Mesenchymal stem cell (in vitro differentiated cells and primary cell): ENCODE results near the gene ETS2.

ENCODE experiments used
- DNase-seq: peaks from one replicate; pipeline ENCODE4 v3.0.0-alpha.2; 2013
- H2AFZ ChIP-seq: one replicate; pipeline ENCODE4 v1.6.1; 2013; ENCODE audit warnings: low read depth, mild to moderate bottlenecking, control low read depth, inconsistent platforms, low read length, moderate library complexity
- H2AK5ac ChIP-seq: 2 replicates; pipeline ENCODE4 v1.6.1; 2013; ENCODE audit warnings: low read length, moderate library complexity, mild to moderate bottlenecking, inconsistent platforms; ENCODE audit not compliant: severe bottlenecking
- H2BK120ac ChIP-seq: one replicate; pipeline ENCODE4 v1.6.1; 2013; ENCODE audit warnings: low read depth, mild to moderate bottlenecking, inconsistent platforms, low read length, moderate library complexity
- H2BK12ac ChIP-seq, 2 experiments: one replicate each; pipeline ENCODE4 v1.6.1; 2013; ENCODE audit warnings: inconsistent platforms in 2 of 2, low read length in 2 of 2, mild to moderate bottlenecking in 2 of 2, moderate library complexity in 2 of 2, control low read depth in 1 of 2
- H2BK15ac ChIP-seq: one replicate; pipeline ENCODE4 v1.6.1; 2013; ENCODE audit warnings: mild to moderate bottlenecking, low read depth, inconsistent platforms; ENCODE audit not compliant: poor library complexity, severe bottlenecking
- H2BK5ac ChIP-seq: 2 replicates; pipeline ENCODE4 v1.6.1; 2013; ENCODE audit warnings: low read depth, mild to moderate bottlenecking, low read length, control low read depth, inconsistent platforms; ENCODE audit not compliant: poor library complexity, severe bottlenecking
- H3K14ac ChIP-seq, 2 experiments: one replicate each; pipeline ENCODE4 v1.6.1; 2013; ENCODE audit warnings: inconsistent platforms in 2 of 2, low read length in 2 of 2, control low read depth in 1 of 2, mild to moderate bottlenecking in 1 of 2, moderate library complexity in 1 of 2
- H3K18ac ChIP-seq, 2 experiments: one replicate each; pipeline ENCODE4 v1.6.1; 2013; ENCODE audit warnings: inconsistent platforms in 2 of 2, low read length in 2 of 2, control low read depth in 1 of 2, low read depth in 1 of 2, mild to moderate bottlenecking in 1 of 2
- H3K23ac ChIP-seq, 2 experiments: one replicate each; pipeline ENCODE4 v1.6.1; 2013; ENCODE audit warnings: inconsistent platforms in 2 of 2, low read length in 2 of 2, mild to moderate bottlenecking in 2 of 2, moderate library complexity in 2 of 2, control low read depth in 1 of 2
- H3K27ac ChIP-seq: 2 replicates; pipeline ENCODE4 v1.5.1; 2013; ENCODE audit warnings: mild to moderate bottlenecking, moderate library complexity, low read length, control low read depth, inconsistent platforms; ENCODE audit not compliant: poor library complexity, severe bottlenecking
- H3K27me3 ChIP-seq, 2 experiments: 2 replicates each; pipeline versions ENCODE4 v1.6.1 to v1.7.0; 2013; ENCODE audit warnings: low read length in 2 of 2, mild to moderate bottlenecking in 2 of 2, moderate library complexity in 2 of 2, control low read depth in 1 of 2, inconsistent platforms in 1 of 2; ENCODE audit not compliant: control insufficient read depth in 1 of 2, insufficient read depth in 1 of 2
- H3K36me3 ChIP-seq, 2 experiments: 2 replicates each; pipeline versions ENCODE4 v1.6.1 to v1.7.0; 2013; ENCODE audit warnings: low read length in 2 of 2, control low read depth in 1 of 2, inconsistent platforms in 1 of 2, low read depth in 1 of 2, mild to moderate bottlenecking in 1 of 2; ENCODE audit not compliant: insufficient read depth in 2 of 2, control insufficient read depth in 1 of 2
- H3K4ac ChIP-seq, 2 experiments: one replicate each; pipeline ENCODE4 v1.6.1; 2013; ENCODE audit warnings: inconsistent platforms in 2 of 2, low read length in 2 of 2, mild to moderate bottlenecking in 2 of 2, moderate library complexity in 2 of 2, control low read depth in 1 of 2, low read depth in 1 of 2
- H3K4me1 ChIP-seq: 2 replicates; pipeline ENCODE4 v1.6.1; 2013; ENCODE audit warnings: low read depth, low read length, control low read depth; ENCODE audit not compliant: control insufficient read depth, insufficient read depth
- H3K4me2 ChIP-seq: 2 replicates; pipeline ENCODE4 v1.6.1; 2013; ENCODE audit warnings: low read length, mild to moderate bottlenecking, inconsistent platforms; ENCODE audit not compliant: poor library complexity, severe bottlenecking
- H3K4me3 ChIP-seq, 2 experiments: 2 replicates each; pipeline versions ENCODE4 v1.5.1 to v1.7.0; 2013; ENCODE audit warnings: low read length in 2 of 2, mild to moderate bottlenecking in 2 of 2, control low read depth in 1 of 2, low read depth in 1 of 2; ENCODE audit not compliant: insufficient read depth in 1 of 2
- H3K79me1 ChIP-seq: replicated peaks from 2 replicates; pipeline ENCODE4 v1.6.1; 2013; ENCODE audit warnings: mild to moderate bottlenecking, control low read depth, low read length, inconsistent platforms; ENCODE audit not compliant: poor library complexity, severe bottlenecking
- H3K9ac ChIP-seq: 2 replicates; pipeline ENCODE4 v1.7.0; 2013; ENCODE audit warnings: mild to moderate bottlenecking, low read length, moderate library complexity
- H3K9me3 ChIP-seq: 2 replicates; pipeline ENCODE4 v1.7.0; 2013; ENCODE audit warnings: mild to moderate bottlenecking, low read length; ENCODE audit not compliant: control insufficient read depth
- H4K8ac ChIP-seq: one replicate; pipeline ENCODE4 v1.6.1; 2013; ENCODE audit warnings: inconsistent platforms, mild to moderate bottlenecking, low read length, moderate library complexity
- H4K91ac ChIP-seq: one replicate; pipeline ENCODE4 v1.6.1; 2013; ENCODE audit warnings: mild to moderate bottlenecking, low read length, inconsistent platforms
- WGBS: methylation state at CpG from one replicate; pipeline ENCODE4 v1.1.7; 2013; ENCODE audit warnings: mixed read lengths; 5-methylcytosine and 5-hydroxymethylcytosine counted together

Gene ETS2

GRCh38 chr21:38807986-38808385 lies 2.3 kb downstream of the ETS2 start:
- WGBS = 65% methylated on average over 5 of the region's 5 CpGs
- no peak overlapping the region for H3K4me2 ChIP-seq

GRCh38 chr21:38809198-38809878 lies 3.6 kb downstream of the ETS2 start:
- no peak overlapping the region for H2BK120ac ChIP-seq
- peaks cover 13% of the 10 kb centered on the region for H3K4me1 ChIP-seq
- no peaks in the 10 kb centered on the region for H3K27me3 ChIP-seq
- no peak overlapping the region for H3K9ac ChIP-seq
- no peak overlapping the region for H3K23ac ChIP-seq
- H2AFZ ChIP-seq = no peak overlapping the region
- no peak overlapping the region for H3K4me3 ChIP-seq
- H2BK12ac ChIP-seq = no peak overlapping the region
- no peak overlapping the region for H3K27ac ChIP-seq
- H3K4me2 ChIP-seq = no peak overlapping the region
- H2AK5ac ChIP-seq = no peak overlapping the region
- no peak overlapping the region for H4K8ac ChIP-seq
- no peak overlapping the region for H3K4ac ChIP-seq
- H4K91ac ChIP-seq = no peak overlapping the region
- peaks cover 9 to 25% of the 10 kb centered on the region in 2 experiments for H3K36me3 ChIP-seq
- H2BK5ac ChIP-seq = no peak overlapping the region
- no peak overlapping the region for H3K14ac ChIP-seq
- WGBS = 70% methylated on average over 2 of the region's 2 CpGs
- peak overlapping the region; percentile 35 to 48 for H3K18ac ChIP-seq
- no peak overlapping the region for H2BK15ac ChIP-seq
- DNase-seq = no peak
- no peaks in the 10 kb centered on the region for H3K9me3 ChIP-seq
- H3K79me1 ChIP-seq = peaks cover 18% of the 10 kb centered on the region

More at GRCh38 chr21:38807986-38808385, 2.3 kb downstream of the ETS2 start:
- peaks cover 19% of the 10 kb centered on the region for H3K4me1 ChIP-seq
- H3K4me3 ChIP-seq = peak overlapping the region in 1 of 2 experiments; percentile 84
- H3K18ac ChIP-seq = peak overlapping the region; percentile 51 to 60
- H2BK15ac ChIP-seq = no peak overlapping the region
- peak overlapping the region; percentile 46 to 47 for H2BK12ac ChIP-seq
- DNase-seq = peak; percentile 54
- peak overlapping the region in 1 of 2 experiments; percentile 26 for H3K14ac ChIP-seq
- peak overlapping the region; percentile 82 for H3K9ac ChIP-seq
- peak overlapping the region in 1 of 2 experiments; percentile 31 for H3K4ac ChIP-seq
- peaks cover 11% of the 10 kb centered on the region for H3K79me1 ChIP-seq
- no peak overlapping the region for H2BK5ac ChIP-seq
- no peaks in the 10 kb centered on the region for H3K9me3 ChIP-seq
- H3K27ac ChIP-seq = no peak overlapping the region
- H3K36me3 ChIP-seq = peaks cover 3 to 11% of the 10 kb centered on the region in 2 experiments
- peak overlapping the region; percentile 64 for H4K91ac ChIP-seq
- H2AFZ ChIP-seq = no peak overlapping the region
- H2AK5ac ChIP-seq = no peak overlapping the region
- H3K27me3 ChIP-seq = no peaks in the 10 kb centered on the region
- peak overlapping the region; percentile 36 for H4K8ac ChIP-seq
- peak overlapping the region; percentile 44 for H2BK120ac ChIP-seq
- H3K23ac ChIP-seq = no peak overlapping the region

- Histone ChIP-seq H4K91ac (no peak overlapping the region), H2BK15ac (no peak overlapping the region), H2AFZ (no peak overlapping the region), H3K79me1 (peaks cover 19% of the 10 kb centered on the region), H3K9me3 (no peaks in the 10 kb centered on the region), H3K23ac (no peak overlapping the region), H3K36me3 (peaks cover 15 to 34% of the 10 kb centered on the region in 2 experiments), H3K4ac (no peak overlapping the region), H3K4me2 (no peak overlapping the region), H3K27me3 (no peaks in the 10 kb centered on the region), H3K4me1 (peaks cover 7% of the 10 kb centered on the region), H2BK5ac (no peak overlapping the region), H2AK5ac (peak overlapping the region; percentile 62), H3K27ac (no peak overlapping the region), H3K18ac (no peak overlapping the region), H3K4me3 (no peak overlapping the region), H2BK12ac (no peak overlapping the region), H2BK120ac (no peak overlapping the region), H4K8ac (no peak overlapping the region), H3K9ac (no peak overlapping the region), H3K14ac (no peak overlapping the region)
- WGBS = 98% methylated on average over 6 of the region's 8 CpGs
- no peak for DNase-seq
Observed at GRCh38 chr21:38810034-38810825, 4.5 kb downstream of the ETS2 start.

DNA sequence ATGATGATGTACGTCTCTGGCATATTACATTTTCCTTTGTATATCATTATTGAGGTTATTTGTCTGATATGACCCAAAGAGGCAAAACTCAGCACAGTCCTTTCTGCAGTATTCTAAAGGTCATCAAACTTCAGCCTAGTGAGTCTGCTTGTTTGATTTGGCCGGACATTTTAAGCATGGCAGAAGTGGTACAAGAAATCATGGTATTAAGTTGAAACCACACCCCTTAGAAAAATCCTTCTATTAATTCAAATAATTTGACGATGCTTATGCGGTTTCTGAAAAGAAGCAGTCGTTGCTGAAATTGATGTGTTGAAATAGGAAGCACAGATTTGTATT lies 5.1 kb downstream of the ETS2 start:
- 91% methylated on average over 4 of the region's 5 CpGs for WGBS
- Histone ChIP-seq H2AK5ac (no peak overlapping the region), H3K9me3 (no peaks in the 10 kb centered on the region), H3K18ac (no peak overlapping the region), H3K4me1 (peaks cover 5% of the 10 kb centered on the region), H2BK5ac (no peak overlapping the region), H3K27ac (no peak overlapping the region), H4K8ac (no peak overlapping the region), H3K79me1 (peaks cover 19% of the 10 kb centered on the region), H4K91ac (no peak overlapping the region), H3K4ac (no peak overlapping the region), H3K4me2 (no peak overlapping the region), H3K14ac (no peak overlapping the region), H3K23ac (no peak overlapping the region), H2AFZ (no peak overlapping the region), H3K9ac (no peak overlapping the region), H2BK120ac (no peak overlapping the region), H2BK12ac (no peak overlapping the region), H3K4me3 (no peak overlapping the region), H2BK15ac (no peak overlapping the region), H3K36me3 (peaks cover 15 to 36% of the 10 kb centered on the region in 2 experiments), H3K27me3 (no peaks in the 10 kb centered on the region)
- no peak for DNase-seq
